ENCODE data around the gene RBPJ. TPM values are rescaled to one million over a fixed set of nuclear protein-coding genes. Genes with fewer than 3 reads are reported as not detected.

RBPJ gene
- total RNA-seq, 1 experiment from 2014 or later, result 59.8 TPM

GRCh38 chr4:26441771-26442170, 121.0 kb downstream of the RBPJ start:
- Histone ChIP-seq H3K27me3 (replicated peaks; ENCODE audit: insufficient read depth, low read depth, low read length, poor library complexity) (no peaks in the 10 kb centered on the region), H3K9me3 (ENCODE audit: low read depth, low read length, poor library complexity, severe bottlenecking) (no peaks in the 10 kb centered on the region), H3K4me3 (ENCODE audit: low read depth, low read length, poor library complexity, severe bottlenecking) (no peak overlapping the region), H3K36me3 (ENCODE audit: insufficient read depth, low read length, poor library complexity, severe bottlenecking) (no peaks in the 10 kb centered on the region), H3K27ac (ENCODE audit: low read depth, low read length, poor library complexity, severe bottlenecking) (no peak overlapping the region), H3K4me1 (ENCODE audit: insufficient read depth, low read length, poor library complexity, severe bottlenecking) (no peaks in the 10 kb centered on the region)
- intact Hi-C loops (cut with micrococcal nuclease; ENCODE audit: unreplicated experiment), result no loop called here
- POLR2A ChIA-PET (ENCODE audit: low non-redundant PET), result no interaction called here
- no peak for DNase-seq (ENCODE audit: low spot score)
- no TSS peak for BruUV-seq (replicated peaks)
- CTCF ChIA-PET, result no interaction called here
- TF ChIP-seq EZH2 (IDR thresholded peaks at IDR 0.05; ENCODE audit: borderline replicate concordance, low read depth, low read length, poor library complexity, severe bottlenecking), result no peak
- TF ChIP-seq, protein P1, sequence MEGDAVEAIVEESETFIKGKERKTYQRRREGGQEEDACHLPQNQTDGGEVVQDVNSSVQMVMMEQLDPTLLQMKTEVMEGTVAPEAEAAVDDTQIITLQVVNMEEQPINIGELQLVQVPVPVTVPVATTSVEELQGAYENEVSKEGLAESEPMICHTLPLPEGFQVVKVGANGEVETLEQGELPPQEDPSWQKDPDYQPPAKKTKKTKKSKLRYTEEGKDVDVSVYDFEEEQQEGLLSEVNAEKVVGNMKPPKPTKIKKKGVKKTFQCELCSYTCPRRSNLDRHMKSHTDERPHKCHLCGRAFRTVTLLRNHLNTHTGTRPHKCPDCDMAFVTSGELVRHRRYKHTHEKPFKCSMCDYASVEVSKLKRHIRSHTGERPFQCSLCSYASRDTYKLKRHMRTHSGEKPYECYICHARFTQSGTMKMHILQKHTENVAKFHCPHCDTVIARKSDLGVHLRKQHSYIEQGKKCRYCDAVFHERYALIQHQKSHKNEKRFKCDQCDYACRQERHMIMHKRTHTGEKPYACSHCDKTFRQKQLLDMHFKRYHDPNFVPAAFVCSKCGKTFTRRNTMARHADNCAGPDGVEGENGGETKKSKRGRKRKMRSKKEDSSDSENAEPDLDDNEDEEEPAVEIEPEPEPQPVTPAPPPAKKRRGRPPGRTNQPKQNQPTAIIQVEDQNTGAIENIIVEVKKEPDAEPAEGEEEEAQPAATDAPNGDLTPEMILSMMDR (conservative IDR thresholded peaks at IDR 0.05; ENCODE audit: low read depth, low read length), result no peak

GRCh38 chr4:26447378-26447777, 126.6 kb downstream of the RBPJ start:
- intact Hi-C loops (cut with micrococcal nuclease; ENCODE audit: unreplicated experiment), result no loop called here
- no peak overlapping the region for H3K27ac ChIP-seq (ENCODE audit: low read depth, low read length, poor library complexity, severe bottlenecking)
- no TSS peak for BruUV-seq (replicated peaks)
- TF ChIP-seq EZH2 (IDR thresholded peaks at IDR 0.05; ENCODE audit: borderline replicate concordance, low read depth, low read length, poor library complexity, severe bottlenecking), result no peak
- TF ChIP-seq, protein P1 (conservative IDR thresholded peaks at IDR 0.05; ENCODE audit: low read depth, low read length), result no peak
- no peaks in the 10 kb centered on the region for H3K9me3 ChIP-seq (ENCODE audit: low read depth, low read length, poor library complexity, severe bottlenecking)
- H3K27me3 ChIP-seq (replicated peaks; ENCODE audit: insufficient read depth, low read depth, low read length, poor library complexity), result no peaks in the 10 kb centered on the region
- no peak overlapping the region for H3K4me3 ChIP-seq (ENCODE audit: low read depth, low read length, poor library complexity, severe bottlenecking)
- DNase-seq (ENCODE audit: low spot score), result no peak
- POLR2A ChIA-PET (ENCODE audit: low non-redundant PET), result no interaction called here
- peaks cover under 1% of the 10 kb centered on the region for H3K4me1 ChIP-seq (ENCODE audit: insufficient read depth, low read length, poor library complexity, severe bottlenecking)
- no peaks in the 10 kb centered on the region for H3K36me3 ChIP-seq (ENCODE audit: insufficient read depth, low read length, poor library complexity, severe bottlenecking)
- CTCF ChIA-PET, result no interaction called here

DNA sequence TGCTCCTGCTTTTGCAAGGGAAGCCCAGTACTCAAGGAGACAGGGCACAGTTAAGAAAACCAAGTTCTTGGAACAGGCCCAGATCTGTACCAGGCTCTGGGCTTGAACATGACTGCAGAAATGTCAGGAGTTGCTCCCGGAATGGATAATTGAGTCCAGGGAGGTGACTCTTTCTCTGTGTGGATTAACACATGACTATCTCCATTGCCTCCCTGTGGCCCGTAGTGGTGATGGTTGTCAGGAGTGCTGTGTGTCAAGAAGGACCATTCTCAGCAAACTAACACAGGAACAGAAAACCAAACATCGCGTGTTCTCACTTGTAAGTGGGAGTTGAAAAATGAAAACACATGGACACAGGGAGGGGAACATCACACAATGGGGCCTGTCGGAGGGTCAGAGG, 129.6 kb downstream of the RBPJ start:
- Histone ChIP-seq H3K27me3 (replicated peaks; ENCODE audit: insufficient read depth, low read depth, low read length, poor library complexity) (no peaks in the 10 kb centered on the region), H3K36me3 (ENCODE audit: insufficient read depth, low read length, poor library complexity, severe bottlenecking) (no peaks in the 10 kb centered on the region), H3K4me1 (ENCODE audit: insufficient read depth, low read length, poor library complexity, severe bottlenecking) (peaks cover 9% of the 10 kb centered on the region), H3K27ac (ENCODE audit: low read depth, low read length, poor library complexity, severe bottlenecking) (no peak overlapping the region), H3K9me3 (ENCODE audit: low read depth, low read length, poor library complexity, severe bottlenecking) (no peaks in the 10 kb centered on the region), H3K4me3 (ENCODE audit: low read depth, low read length, poor library complexity, severe bottlenecking) (no peak overlapping the region)
- no peak for DNase-seq (ENCODE audit: low spot score)
- CTCF ChIA-PET, result no interaction called here
- no TSS peak for BruUV-seq (replicated peaks)
- TF ChIP-seq, protein P1 (conservative IDR thresholded peaks at IDR 0.05; ENCODE audit: low read depth, low read length), result no peak
- no peak for TF ChIP-seq EZH2 (IDR thresholded peaks at IDR 0.05; ENCODE audit: borderline replicate concordance, low read depth, low read length, poor library complexity, severe bottlenecking)
- intact Hi-C loops (cut with micrococcal nuclease; ENCODE audit: unreplicated experiment), result no loop called here
- POLR2A ChIA-PET (ENCODE audit: low non-redundant PET), result no interaction called here
